SK-N-MC (cell line): ENCODE data around the gene EVI5L.

ENCODE experiments used
- DNase-seq: peaks from one replicate; pipeline ENCODE4 v3.0.0-alpha.2; 2011; ENCODE audit warnings: low read depth, low spot score
- H3K27ac ChIP-seq: fragments of 200-600 bp; sonication (generic); 2 replicates; pipeline ENCODE4 v1.5.1; 2016; ENCODE audit warnings: mixed run types
- H3K36me3 ChIP-seq: fragments of 200-600 bp; sonication (generic); 2 replicates; pipeline ENCODE4 v1.6.1; 2017; ENCODE audit warnings: antibody characterized with exemption, low read length, mixed read lengths; ENCODE audit not compliant: insufficient read depth
- H3K4me3 ChIP-seq: fragments of 200-600 bp; sonication (generic); 2 replicates; pipeline ENCODE4 v1.5.1; 2016
- H3K9ac ChIP-seq: fragments of 200-600 bp; sonication (generic); 2 replicates; pipeline ENCODE4 v1.8.0; 2017; ENCODE audit warnings: mixed run types, mixed read lengths; ENCODE audit not compliant: insufficient read length
- H3K9me3 ChIP-seq: fragments of 200-600 bp; sonication (generic); 2 replicates; pipeline ENCODE4 v1.6.1; 2017; ENCODE audit warnings: low read depth, mild to moderate bottlenecking, antibody characterized with exemption, low read length, moderate library complexity, mixed read lengths
- EZH2 ChIP-seq: fragments of 200-600 bp; sonication (generic); IDR thresholded peaks from one replicate; pipeline ENCODE4 v1.6.1; 2017; ENCODE audit warnings: antibody characterized with exemption
- FOXP2 ChIP-seq: optimal IDR thresholded peaks from 2 replicates; pipeline ENCODE3; 2011; ENCODE audit warnings: mild to moderate bottlenecking, moderate library complexity; ENCODE audit not compliant: insufficient read depth; ENCODE audit errors: extremely low read length, control extremely low read depth
- POLR2AphosphoS5 ChIP-seq: IDR thresholded peaks from 2 replicates; pipeline ENCODE4 v1.6.1; 2012; ENCODE audit warnings: mild to moderate bottlenecking, low read depth, low read length, borderline replicate concordance

EVI5L gene

DNA sequence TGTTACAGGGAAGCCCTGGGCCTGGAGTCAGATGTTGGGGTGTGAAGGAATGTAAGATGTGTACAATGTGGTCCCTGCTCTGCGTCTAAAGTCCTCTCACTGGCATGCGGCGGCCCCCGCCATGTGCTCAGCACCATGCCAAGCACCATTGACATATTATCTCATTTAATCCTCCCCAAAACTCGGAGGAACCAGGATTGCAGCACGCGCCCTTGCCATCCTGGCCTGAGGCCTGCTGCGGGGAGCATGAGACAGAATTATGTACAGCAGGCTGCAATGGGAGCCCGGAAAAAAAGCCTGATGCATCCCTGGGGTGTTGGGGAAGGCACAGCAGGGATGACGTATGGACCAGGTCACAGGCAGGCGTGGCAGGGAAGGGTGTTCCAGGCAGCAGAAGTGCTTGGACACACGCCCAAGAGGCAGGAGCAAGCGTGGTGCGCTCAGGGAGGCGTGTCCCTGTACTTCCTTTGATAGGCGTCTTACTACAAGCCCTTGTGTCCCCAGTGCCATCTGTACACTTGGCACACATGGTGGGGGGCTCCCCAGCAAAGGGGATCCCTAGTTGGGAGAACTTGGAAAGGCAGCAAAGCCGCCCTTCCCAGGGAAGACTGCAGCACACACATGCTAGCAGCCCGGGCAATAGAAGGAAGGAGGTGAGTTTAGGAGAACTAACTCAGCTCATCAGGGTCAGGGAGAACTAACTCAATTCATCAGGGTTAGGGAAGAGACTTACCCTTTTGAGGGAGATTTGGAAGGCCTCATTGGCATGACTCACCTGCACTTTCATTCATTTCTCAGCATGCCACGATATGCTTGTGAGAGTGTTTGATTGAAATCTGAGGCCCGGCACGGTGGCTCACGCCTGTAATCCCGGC, 3.4 kb downstream of the EVI5L start:
- Histone ChIP-seq H3K9ac (no peak overlapping the region), H3K9me3 (no peaks in the 10 kb centered on the region), H3K36me3 (no peaks in the 10 kb centered on the region), H3K4me3 (no peak overlapping the region), H3K27ac (no peak overlapping the region)
- TF ChIP-seq POLR2AphosphoS5, result no peak
- no peak for TF ChIP-seq EZH2
- no peak for TF ChIP-seq FOXP2
- DNase-seq, result no peak

DNA sequence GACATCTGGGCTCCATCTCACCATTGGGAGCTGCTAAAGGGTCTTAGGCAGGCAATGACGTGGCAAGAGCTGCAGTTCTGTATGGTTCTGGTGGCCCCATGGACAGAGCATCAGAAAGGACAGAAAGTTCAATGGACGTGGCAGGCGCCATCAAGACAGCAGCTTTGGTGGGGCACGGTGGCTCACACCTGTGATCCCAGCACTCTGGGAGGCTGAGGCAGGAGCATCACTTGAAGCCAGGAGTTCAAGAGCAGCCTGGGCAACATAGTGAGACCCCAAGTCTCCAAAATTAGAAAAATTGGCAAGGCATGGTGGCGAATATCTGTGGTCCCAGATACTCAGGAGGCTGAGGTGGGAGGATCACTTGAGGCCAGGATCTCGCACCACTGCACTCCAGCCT, 9.5 kb downstream of the EVI5L start:
- no peak overlapping the region for H3K9ac ChIP-seq
- H3K27ac ChIP-seq, result no peak overlapping the region
- H3K36me3 ChIP-seq, result no peaks in the 10 kb centered on the region
- TF ChIP-seq FOXP2 (no peak), POLR2AphosphoS5 (no peak)
- H3K9me3 ChIP-seq, result no peaks in the 10 kb centered on the region
- no peak for DNase-seq
- no peak overlapping the region for H3K4me3 ChIP-seq

DNA sequence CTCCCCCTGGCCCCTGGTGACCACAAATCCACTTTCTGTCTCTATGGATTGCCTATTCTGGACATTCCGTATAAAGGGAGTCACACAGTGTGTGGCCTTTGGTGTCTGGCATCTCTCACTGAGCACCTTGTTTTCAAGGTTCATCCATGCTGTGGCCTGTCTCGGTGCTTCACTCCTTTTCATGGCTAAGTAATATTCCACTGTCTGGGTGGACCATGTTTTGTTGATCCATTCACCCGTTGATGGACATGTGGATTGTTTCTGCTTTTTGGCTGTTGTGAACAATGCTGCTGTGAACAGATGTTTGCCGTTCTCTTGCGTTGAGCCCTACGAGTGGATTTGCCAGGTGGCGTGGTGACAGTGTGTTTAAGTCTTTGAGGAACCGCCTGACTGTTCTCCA, 10.6 kb downstream of the EVI5L start:
- DNase-seq, result no peak
- Histone ChIP-seq H3K4me3 (no peak overlapping the region), H3K9ac (no peak overlapping the region)

DNA sequence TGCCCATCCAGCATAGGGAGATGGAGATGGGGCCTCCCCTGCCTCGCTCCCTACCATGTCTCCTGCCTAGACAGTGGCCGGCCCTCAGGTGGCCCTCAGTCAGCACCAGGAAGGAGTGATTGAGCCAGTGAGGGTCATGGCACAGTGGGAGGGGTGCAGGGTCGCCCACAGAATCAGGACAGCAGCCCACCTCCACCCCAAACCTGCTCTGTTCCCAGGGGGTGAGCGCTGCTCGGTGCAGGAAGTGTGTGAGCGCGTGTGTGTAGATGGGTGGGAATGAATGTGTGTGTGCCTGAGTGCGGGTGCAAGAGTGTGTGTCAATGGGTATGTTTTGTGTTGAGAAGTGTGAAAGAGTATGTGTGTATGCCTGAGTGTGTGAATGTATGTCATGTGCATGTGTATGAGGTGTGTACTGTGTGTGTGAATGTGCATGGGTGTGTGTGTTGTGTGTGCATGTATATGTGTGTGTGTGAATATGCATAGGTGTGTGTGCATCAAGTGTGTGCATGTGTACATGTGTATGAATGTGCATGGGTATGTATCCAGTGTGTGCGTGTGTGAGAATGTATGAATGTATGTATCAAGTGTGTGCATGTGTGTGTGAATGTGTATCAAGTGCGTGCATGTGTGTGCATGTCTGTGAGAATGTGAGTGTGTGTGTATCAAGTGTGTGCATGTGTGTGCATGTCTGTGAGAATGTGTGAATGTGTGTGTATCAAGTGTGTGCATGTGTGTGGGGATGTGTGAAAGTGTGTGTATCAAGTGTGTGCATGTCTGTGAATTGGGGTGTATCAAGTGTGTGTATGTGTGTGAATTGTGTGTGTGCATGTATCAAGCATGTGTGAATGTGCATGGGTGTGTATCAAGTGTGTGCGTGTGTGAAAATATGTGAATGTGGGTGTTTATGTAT, 12.0 kb downstream of the EVI5L start:
- DNase-seq, result no peak
- H3K9ac ChIP-seq, result no peak overlapping the region
- H3K4me3 ChIP-seq, result no peak overlapping the region
- TF ChIP-seq EZH2 (no peak), FOXP2 (no peak), POLR2AphosphoS5 (no peak)
- no peaks in the 10 kb centered on the region for H3K36me3 ChIP-seq
- H3K27ac ChIP-seq, result no peak overlapping the region
- no peaks in the 10 kb centered on the region for H3K9me3 ChIP-seq

More for the DNA sequence above, 10.6 kb downstream of the EVI5L start:
- Histone ChIP-seq H3K27ac (no peak overlapping the region), H3K9me3 (no peaks in the 10 kb centered on the region), H3K36me3 (no peaks in the 10 kb centered on the region)
- TF ChIP-seq POLR2AphosphoS5 (no peak), FOXP2 (no peak), EZH2 (no peak)

DNA sequence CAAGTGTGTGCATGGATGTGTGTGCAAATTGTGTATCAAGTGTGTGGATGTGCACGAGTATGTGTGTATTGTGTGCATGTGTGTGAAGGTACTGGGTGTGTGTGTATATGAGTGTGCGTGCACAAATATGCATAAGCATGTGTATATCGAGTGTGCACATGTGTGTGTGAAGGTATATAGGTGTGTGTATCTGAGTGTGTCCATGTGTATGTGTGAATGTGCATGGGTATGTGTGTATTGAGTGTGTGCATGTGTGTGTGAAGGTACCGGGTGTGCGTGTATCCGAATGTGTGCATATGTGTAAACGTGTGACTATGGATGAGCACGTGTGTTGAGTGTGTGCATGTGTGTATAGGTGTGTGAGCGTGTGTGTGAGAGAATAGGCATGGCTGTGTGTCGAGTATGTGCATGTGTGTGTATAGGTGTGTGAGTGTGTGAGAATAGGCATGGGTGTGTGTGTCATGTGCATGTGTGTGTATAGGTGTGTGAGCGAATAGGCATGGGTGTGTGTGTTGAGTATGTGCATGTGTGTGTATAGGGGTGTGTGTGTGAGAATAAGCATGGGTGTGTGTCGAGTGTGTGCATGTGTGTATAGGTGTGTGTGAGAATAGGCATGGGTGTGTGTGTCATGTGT, 12.8 kb downstream of the EVI5L start:
- no peak for TF ChIP-seq FOXP2
- no peak for TF ChIP-seq EZH2
- no peak for TF ChIP-seq POLR2AphosphoS5
- Histone ChIP-seq H3K36me3 (no peaks in the 10 kb centered on the region), H3K9me3 (no peaks in the 10 kb centered on the region), H3K4me3 (no peak overlapping the region), H3K9ac (no peak overlapping the region), H3K27ac (no peak overlapping the region)
- no peak for DNase-seq

DNA sequence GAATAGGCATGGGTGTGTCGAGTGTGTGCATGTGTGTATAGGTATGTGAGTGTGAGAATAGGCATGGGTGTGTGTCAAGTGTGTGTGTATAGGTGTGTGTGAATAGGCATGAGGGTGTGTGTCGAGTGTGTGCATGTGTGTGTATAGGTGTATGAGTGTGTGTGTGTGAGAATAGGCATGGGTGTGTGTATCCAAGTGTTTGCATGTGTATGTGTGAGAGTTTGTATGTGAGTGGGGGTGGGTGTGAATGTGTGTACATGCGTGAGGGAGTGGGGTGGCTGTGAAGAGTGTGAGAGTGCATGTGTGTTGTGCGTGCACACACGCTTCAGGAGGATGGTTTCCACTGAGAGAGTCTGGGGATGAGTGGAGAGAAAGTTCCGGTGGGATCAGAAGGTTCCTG, 13.5 kb downstream of the EVI5L start:
- no peak overlapping the region for H3K9ac ChIP-seq
- H3K9me3 ChIP-seq, result no peaks in the 10 kb centered on the region
- H3K36me3 ChIP-seq, result no peaks in the 10 kb centered on the region
- H3K27ac ChIP-seq, result no peak overlapping the region
- no peak for DNase-seq
- H3K4me3 ChIP-seq, result no peak overlapping the region
- no peak for TF ChIP-seq POLR2AphosphoS5
- TF ChIP-seq FOXP2, result no peak
- no peak for TF ChIP-seq EZH2

DNA sequence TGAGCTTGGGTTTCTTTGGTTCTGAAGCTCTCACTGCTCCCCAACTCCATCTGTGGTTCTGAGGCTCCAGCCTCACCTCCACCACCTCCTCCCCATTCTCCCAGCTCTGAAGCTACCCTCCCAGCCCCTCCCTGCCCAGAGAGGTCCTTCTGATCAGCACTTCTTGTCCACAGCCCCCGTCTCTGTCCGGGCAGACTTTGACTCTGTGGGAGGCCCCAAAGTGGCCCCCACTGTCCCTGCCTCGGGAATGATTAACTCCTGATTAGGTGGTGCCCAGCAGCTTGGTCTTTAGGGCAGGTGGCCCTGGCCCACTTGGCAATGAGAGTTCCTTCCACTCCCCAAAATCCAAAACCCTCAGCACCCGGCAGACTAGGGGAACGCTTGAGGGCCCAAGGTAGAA, 14.4 kb downstream of the EVI5L start:
- no peak overlapping the region for H3K4me3 ChIP-seq
- TF ChIP-seq EZH2 (no peak), POLR2AphosphoS5 (no peak), FOXP2 (no peak)
- H3K27ac ChIP-seq, result no peak overlapping the region
- no peak for DNase-seq
- no peaks in the 10 kb centered on the region for H3K36me3 ChIP-seq
- no peak overlapping the region for H3K9ac ChIP-seq
- H3K9me3 ChIP-seq, result no peaks in the 10 kb centered on the region

DNA sequence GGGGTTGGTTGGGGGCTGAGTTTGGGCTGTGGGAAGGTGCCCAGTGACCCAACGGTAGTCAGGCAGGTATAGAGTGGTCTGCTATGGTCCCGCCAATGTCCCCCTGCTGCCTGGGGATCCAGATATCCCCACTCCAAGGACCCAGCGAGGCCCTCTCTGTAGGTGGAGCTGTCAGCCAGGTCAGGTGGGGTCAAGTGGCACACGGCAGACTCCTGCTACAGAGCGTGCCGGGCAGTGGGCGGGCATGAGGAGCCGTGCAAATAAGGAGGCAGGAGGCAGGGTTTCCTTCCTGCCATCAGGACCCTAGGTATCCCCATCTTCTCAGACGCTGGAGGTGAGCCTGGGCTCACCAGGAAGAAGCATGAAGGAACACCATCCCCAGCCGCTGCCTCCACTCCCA, 14.9 kb downstream of the EVI5L start:
- no peak overlapping the region for H3K27ac ChIP-seq
- H3K4me3 ChIP-seq, result no peak overlapping the region
- no peak for TF ChIP-seq POLR2AphosphoS5
- TF ChIP-seq FOXP2, result no peak
- TF ChIP-seq EZH2, result no peak
- DNase-seq, result no peak
- H3K9ac ChIP-seq, result no peak overlapping the region
- no peaks in the 10 kb centered on the region for H3K9me3 ChIP-seq
- H3K36me3 ChIP-seq, result no peaks in the 10 kb centered on the region
